ENCODE results near the gene SLC26A8.

The SLC26A8 gene

GRCh38 chr6:36023996-36024795 lies at the start of gene SLC26A8:
Gene SLC26A8, minus strand, starts transcription at chr6:36024641. Its CDS starts 4,934 bp downstream, at chr6:36019707.
- Mint-ChIP-seq H3K27me3 (peaks cover 19% of the 10 kb centered on the region), H3K4me3 (no peak within 1 kb of the TSS), H3K4me1 (ENCODE audit: low read depth) (peaks cover 16% of the 10 kb centered on the region), H3K36me3 (peaks cover 2% of the 10 kb centered on the region), H3K9me3 (ENCODE audit: low read depth) (no peaks in the 10 kb centered on the region), H3K27ac (no peak within 1 kb of the TSS)

GRCh38 chr6:36073587-36073986 lies 49.1 kb upstream of the SLC26A8 start:
- Mint-ChIP-seq H3K4me3 (no peak overlapping the region), H3K4me1 (ENCODE audit: low read depth) (peaks cover 24% of the 10 kb centered on the region), H3K27me3 (no peaks in the 10 kb centered on the region), H3K36me3 (peaks cover 2% of the 10 kb centered on the region), H3K27ac (no peak overlapping the region), H3K9me3 (ENCODE audit: low read depth) (no peaks in the 10 kb centered on the region)

GRCh38 chr6:36072681-36073080 lies 48.2 kb upstream of the SLC26A8 start:
- H3K36me3 Mint-ChIP-seq, result peaks cover 2% of the 10 kb centered on the region
- H3K27ac Mint-ChIP-seq, result no peak overlapping the region
- no peaks in the 10 kb centered on the region for H3K27me3 Mint-ChIP-seq
- H3K4me1 Mint-ChIP-seq (ENCODE audit: low read depth), result peaks cover 34% of the 10 kb centered on the region
- H3K4me3 Mint-ChIP-seq, result no peak overlapping the region
- no peaks in the 10 kb centered on the region for H3K9me3 Mint-ChIP-seq (ENCODE audit: low read depth)

GRCh38 chr6:36071714-36072113 lies 47.3 kb upstream of the SLC26A8 start:
- Mint-ChIP-seq H3K36me3 (peaks cover 2% of the 10 kb centered on the region), H3K4me3 (no peak overlapping the region), H3K9me3 (ENCODE audit: low read depth) (no peaks in the 10 kb centered on the region), H3K27ac (no peak overlapping the region), H3K4me1 (ENCODE audit: low read depth) (peaks cover 40% of the 10 kb centered on the region), H3K27me3 (no peaks in the 10 kb centered on the region)

GRCh38 chr6:36071281-36071680 lies 46.8 kb upstream of the SLC26A8 start:
- H3K36me3 Mint-ChIP-seq, result peaks cover 2% of the 10 kb centered on the region
- no peak overlapping the region for H3K27ac Mint-ChIP-seq
- no peak overlapping the region for H3K4me3 Mint-ChIP-seq
- H3K4me1 Mint-ChIP-seq (ENCODE audit: low read depth), result peaks cover 44% of the 10 kb centered on the region
- no peaks in the 10 kb centered on the region for H3K27me3 Mint-ChIP-seq
- H3K9me3 Mint-ChIP-seq (ENCODE audit: low read depth), result no peaks in the 10 kb centered on the region

- Mint-ChIP-seq H3K27me3 (no peaks in the 10 kb centered on the region), H3K27ac (peak overlapping the region; percentile 4), H3K36me3 (peaks cover 2% of the 10 kb centered on the region), H3K4me3 (no peak overlapping the region), H3K9me3 (ENCODE audit: low read depth) (no peaks in the 10 kb centered on the region), H3K4me1 (ENCODE audit: low read depth) (peaks cover 52% of the 10 kb centered on the region)
Observed at GRCh38 chr6:36070252-36070651, 45.8 kb upstream of the SLC26A8 start.

GRCh38 chr6:36069573-36069972 lies 45.1 kb upstream of the SLC26A8 start:
- Mint-ChIP-seq H3K27me3 (no peaks in the 10 kb centered on the region), H3K36me3 (peaks cover 2% of the 10 kb centered on the region), H3K27ac (no peak overlapping the region), H3K4me3 (no peak overlapping the region), H3K9me3 (ENCODE audit: low read depth) (no peaks in the 10 kb centered on the region), H3K4me1 (ENCODE audit: low read depth) (peaks cover 58% of the 10 kb centered on the region)

GRCh38 chr6:36068586-36068985 lies 44.1 kb upstream of the SLC26A8 start:
- H3K4me3 Mint-ChIP-seq, result no peak overlapping the region

GRCh38 chr6:36068012-36068392 lies 43.6 kb upstream of the SLC26A8 start:
- H3K4me3 Mint-ChIP-seq, result no peak overlapping the region
- H3K27ac Mint-ChIP-seq, result peak overlapping the region; percentile 61
- H3K9me3 Mint-ChIP-seq (ENCODE audit: low read depth), result no peaks in the 10 kb centered on the region
- peaks cover 2% of the 10 kb centered on the region for H3K36me3 Mint-ChIP-seq
- no peaks in the 10 kb centered on the region for H3K27me3 Mint-ChIP-seq
- peaks cover 70% of the 10 kb centered on the region for H3K4me1 Mint-ChIP-seq (ENCODE audit: low read depth)

More at GRCh38 chr6:36068586-36068985, 44.1 kb upstream of the SLC26A8 start:
- Mint-ChIP-seq H3K27ac (peak overlapping the region; percentile 61), H3K9me3 (ENCODE audit: low read depth) (no peaks in the 10 kb centered on the region), H3K36me3 (peaks cover 2% of the 10 kb centered on the region), H3K27me3 (no peaks in the 10 kb centered on the region), H3K4me1 (ENCODE audit: low read depth) (peaks cover 66% of the 10 kb centered on the region)

GRCh38 chr6:36067374-36068011 lies 43.1 kb upstream of the SLC26A8 start:
- peaks cover 70% of the 10 kb centered on the region for H3K4me1 Mint-ChIP-seq (ENCODE audit: low read depth)
- peak overlapping the region; percentile 61 for H3K27ac Mint-ChIP-seq
- H3K9me3 Mint-ChIP-seq (ENCODE audit: low read depth), result no peaks in the 10 kb centered on the region
- H3K27me3 Mint-ChIP-seq, result no peaks in the 10 kb centered on the region
- no peak overlapping the region for H3K4me3 Mint-ChIP-seq
- H3K36me3 Mint-ChIP-seq, result no peaks in the 10 kb centered on the region

GRCh38 chr6:36066817-36067216 lies 42.4 kb upstream of the SLC26A8 start:
- Mint-ChIP-seq H3K36me3 (no peaks in the 10 kb centered on the region), H3K27ac (peak overlapping the region; percentile 28), H3K27me3 (no peaks in the 10 kb centered on the region), H3K9me3 (ENCODE audit: low read depth) (no peaks in the 10 kb centered on the region), H3K4me1 (ENCODE audit: low read depth) (peaks cover 69% of the 10 kb centered on the region), H3K4me3 (no peak overlapping the region)

GRCh38 chr6:36065916-36066315 lies 41.5 kb upstream of the SLC26A8 start:
- no peak overlapping the region for H3K4me3 Mint-ChIP-seq
- H3K4me1 Mint-ChIP-seq (ENCODE audit: low read depth), result peaks cover 66% of the 10 kb centered on the region
- H3K9me3 Mint-ChIP-seq (ENCODE audit: low read depth), result no peaks in the 10 kb centered on the region
- H3K27ac Mint-ChIP-seq, result no peak overlapping the region
- no peaks in the 10 kb centered on the region for H3K27me3 Mint-ChIP-seq
- H3K36me3 Mint-ChIP-seq, result peaks cover 2% of the 10 kb centered on the region

GRCh38 chr6:36064770-36065396 lies 40.4 kb upstream of the SLC26A8 start:
- Mint-ChIP-seq H3K4me1 (ENCODE audit: low read depth) (peaks cover 64% of the 10 kb centered on the region), H3K4me3 (no peak overlapping the region), H3K36me3 (peaks cover 11% of the 10 kb centered on the region), H3K9me3 (ENCODE audit: low read depth) (no peaks in the 10 kb centered on the region), H3K27me3 (no peaks in the 10 kb centered on the region), H3K27ac (peak overlapping the region; percentile 65)

GRCh38 chr6:36063318-36064060 lies 39.0 kb upstream of the SLC26A8 start:
- Mint-ChIP-seq H3K4me3 (no peak overlapping the region), H3K27me3 (no peaks in the 10 kb centered on the region), H3K9me3 (ENCODE audit: low read depth) (no peaks in the 10 kb centered on the region), H3K36me3 (peaks cover 17% of the 10 kb centered on the region), H3K4me1 (ENCODE audit: low read depth) (peaks cover 60% of the 10 kb centered on the region), H3K27ac (no peak overlapping the region)

- Mint-ChIP-seq H3K27ac (no peak overlapping the region), H3K4me1 (ENCODE audit: low read depth) (peaks cover 50% of the 10 kb centered on the region), H3K9me3 (ENCODE audit: low read depth) (no peaks in the 10 kb centered on the region), H3K4me3 (no peak overlapping the region), H3K36me3 (peaks cover 17% of the 10 kb centered on the region), H3K27me3 (no peaks in the 10 kb centered on the region)
Observed at GRCh38 chr6:36062247-36062646, 37.8 kb upstream of the SLC26A8 start.

All from activated naive CD8-positive, alpha-beta T cell (primary cell).